ENCODE data around the gene COL16A1. TPM values are rescaled to one million over a fixed set of nuclear protein-coding genes. Genes with fewer than 3 reads are reported as not detected.

The COL16A1 gene
- total RNA-seq, 1 donor from 2014 or later, result 0.67 TPM

DNA sequence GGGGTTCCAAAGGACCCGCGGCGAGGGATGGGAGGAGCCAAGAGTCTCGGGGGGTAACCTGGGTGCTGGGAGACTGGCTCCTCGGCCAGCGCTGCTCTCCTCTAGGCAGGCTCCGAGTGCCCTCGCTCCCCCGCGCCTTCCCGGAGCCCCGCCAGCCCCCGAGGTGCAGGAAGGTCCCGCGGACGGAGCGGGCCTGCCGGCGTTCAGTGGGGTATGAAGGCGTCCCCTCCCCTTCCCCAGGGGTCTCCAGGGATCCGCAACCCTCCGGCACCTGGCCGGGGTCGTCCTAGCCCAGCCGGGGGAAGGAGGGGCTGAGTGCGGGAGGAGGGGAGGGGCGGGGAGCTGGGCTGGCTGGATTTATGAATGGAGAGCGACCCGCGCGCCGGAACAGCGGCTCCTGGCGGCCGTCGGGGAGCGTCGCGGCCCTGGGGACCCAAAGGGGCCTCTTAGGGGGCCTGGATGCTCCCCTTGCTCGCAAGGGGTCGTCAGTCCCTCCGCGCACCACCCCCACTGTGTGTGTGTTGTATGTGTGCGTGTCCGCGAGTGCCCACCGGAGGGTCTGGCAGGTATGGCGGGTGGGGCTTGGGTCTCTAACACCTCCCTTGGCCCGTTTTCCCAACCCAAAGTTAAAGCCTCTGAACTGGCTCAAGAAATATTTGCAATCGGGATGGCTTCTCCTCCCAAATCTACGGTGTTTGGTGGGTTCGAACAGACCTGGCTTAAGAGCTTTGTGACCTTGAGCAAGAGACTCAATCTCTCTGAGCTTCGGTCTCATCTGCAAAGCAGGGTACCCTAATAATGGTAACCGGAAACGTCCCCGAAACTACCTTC, 85.7 kb downstream of the COL16A1 start:
- TF ChIP-seq CTCF (IDR thresholded peaks at IDR 0.05; ENCODE audit: unreplicated experiment), result peak; percentile 99
- Mint-ChIP-seq H3K36me3 (ENCODE audit: insufficient read depth) (no peaks in the 10 kb centered on the region), H3K9me3 (ENCODE audit: low read depth) (no peaks in the 10 kb centered on the region), H3K4me3 (ENCODE audit: low read depth) (peak overlapping the region; percentile 55), H3K4me1 (ENCODE audit: low read depth) (peaks cover 4% of the 10 kb centered on the region), H3K27ac (no peak overlapping the region), H3K27me3 (peaks cover 42% of the 10 kb centered on the region)
- DNase-seq (ENCODE audit: low spot score, unreplicated experiment), result peak; percentile 69

DNA sequence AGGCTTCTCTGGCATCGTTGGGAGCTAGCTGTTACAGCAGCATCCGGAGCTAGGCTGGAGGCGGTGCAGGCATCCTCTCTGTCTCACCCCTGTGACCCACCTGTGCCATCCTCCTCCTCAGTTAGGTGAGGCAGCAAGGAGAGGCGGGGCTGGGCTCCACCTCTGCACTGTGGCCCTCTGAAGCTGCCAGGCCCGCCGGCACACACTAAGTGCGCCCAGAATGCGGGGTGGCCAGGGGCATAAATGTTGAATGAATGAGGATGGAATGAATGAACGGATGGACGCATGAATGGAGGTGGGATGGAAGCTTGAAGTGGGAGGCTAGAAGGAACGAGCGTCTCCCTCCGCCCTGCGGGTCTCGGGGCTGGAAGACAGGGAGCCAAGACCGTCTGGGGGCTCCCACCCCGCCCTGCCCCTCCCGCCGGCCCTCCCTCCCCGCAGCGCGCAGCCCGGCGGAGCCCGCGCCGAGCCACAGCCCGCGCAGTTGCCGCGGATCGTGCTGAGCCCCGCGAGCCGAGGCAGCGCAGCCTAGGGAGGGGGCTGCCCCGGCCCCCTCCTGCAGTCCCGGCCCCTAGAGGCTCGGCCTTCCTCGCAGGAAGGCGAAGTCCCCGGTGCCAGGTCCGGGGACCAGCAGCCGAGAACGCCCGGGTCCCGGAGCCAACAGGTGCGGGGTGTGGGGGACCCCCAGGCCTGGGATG, 86.5 kb downstream of the COL16A1 start, which contains the start of gene HCRTR1:
TSS of gene HCRTR1 (plus strand) at position 472 of the 698 bp plus-strand sequence. CDS start 1,504 bp downstream, outside the sequence.
- no peak for TF ChIP-seq CTCF (IDR thresholded peaks at IDR 0.05; ENCODE audit: unreplicated experiment)
- H3K27ac Mint-ChIP-seq, result no peak within 1 kb of the TSS
- peaks cover 4% of the 10 kb centered on the region for H3K4me1 Mint-ChIP-seq (ENCODE audit: low read depth)
- H3K4me3 Mint-ChIP-seq (ENCODE audit: low read depth), result peak within 1 kb of the TSS; percentile 73
- no peak for DNase-seq (ENCODE audit: low spot score, unreplicated experiment)
- no peaks in the 10 kb centered on the region for H3K9me3 Mint-ChIP-seq (ENCODE audit: low read depth)
- H3K27me3 Mint-ChIP-seq, result peaks cover 42% of the 10 kb centered on the region
- no peaks in the 10 kb centered on the region for H3K36me3 Mint-ChIP-seq (ENCODE audit: insufficient read depth)

GRCh38 chr1:31615939-31616338, 87.9 kb downstream of the COL16A1 start:
- no peaks in the 10 kb centered on the region for H3K36me3 Mint-ChIP-seq (ENCODE audit: insufficient read depth)
- no peak for DNase-seq (ENCODE audit: low spot score, unreplicated experiment)
- no peak overlapping the region for H3K4me3 Mint-ChIP-seq (ENCODE audit: low read depth)
- H3K27me3 Mint-ChIP-seq, result peaks cover 42% of the 10 kb centered on the region
- no peak overlapping the region for H3K27ac Mint-ChIP-seq
- TF ChIP-seq CTCF (IDR thresholded peaks at IDR 0.05; ENCODE audit: unreplicated experiment), result no peak
- H3K4me1 Mint-ChIP-seq (ENCODE audit: low read depth), result peaks cover 4% of the 10 kb centered on the region
- H3K9me3 Mint-ChIP-seq (ENCODE audit: low read depth), result no peaks in the 10 kb centered on the region

- no peak overlapping the region for H3K4me3 Mint-ChIP-seq (ENCODE audit: low read depth)
- peaks cover 42% of the 10 kb centered on the region for H3K27me3 Mint-ChIP-seq
- peaks cover 4% of the 10 kb centered on the region for H3K4me1 Mint-ChIP-seq (ENCODE audit: low read depth)
- H3K36me3 Mint-ChIP-seq (ENCODE audit: insufficient read depth), result no peaks in the 10 kb centered on the region
- H3K27ac Mint-ChIP-seq, result no peak overlapping the region
- no peak for TF ChIP-seq CTCF (IDR thresholded peaks at IDR 0.05; ENCODE audit: unreplicated experiment)
- no peak for DNase-seq (ENCODE audit: low spot score, unreplicated experiment)
- H3K9me3 Mint-ChIP-seq (ENCODE audit: low read depth), result no peaks in the 10 kb centered on the region
These were observed 88.4 kb downstream of the COL16A1 start for GRCh38 chr1:31615414-31615813.

- Mint-ChIP-seq H3K27ac (no peak overlapping the region), H3K4me3 (ENCODE audit: low read depth) (no peak overlapping the region), H3K36me3 (ENCODE audit: insufficient read depth) (no peaks in the 10 kb centered on the region), H3K4me1 (ENCODE audit: low read depth) (peaks cover 4% of the 10 kb centered on the region), H3K27me3 (peaks cover 40% of the 10 kb centered on the region), H3K9me3 (ENCODE audit: low read depth) (no peaks in the 10 kb centered on the region)
- no peak for DNase-seq (ENCODE audit: low spot score, unreplicated experiment)
- no peak for TF ChIP-seq CTCF (IDR thresholded peaks at IDR 0.05; ENCODE audit: unreplicated experiment)
These were observed 89.3 kb downstream of the COL16A1 start for GRCh38 chr1:31614414-31615005.
